HG02852 (cell line): ENCODE data around the gene ZNF264.
"Not testable (repeated sequence)": the region's sequence is repeated elsewhere in the genome, so short reads cannot be mapped to it uniquely, and the experiment has no call there.

Experiments
- ATAC-seq: cut with Tn5 transposase; IDR thresholded peaks from one replicate; pipeline ENCODE4 v1.9.1; 2021; ENCODE audit warnings: mild to moderate bottlenecking, moderate library complexity; ENCODE audit not compliant: unreplicated experiment

ZNF264 gene

GRCh38 chr19:57244513-57244912, 53.2 kb downstream of the ZNF264 start:
- no peak for ATAC-seq

- no peak for ATAC-seq
Measured at GRCh38 chr19:57245066-57245465, 53.8 kb downstream of the ZNF264 start.

- ATAC-seq: no peak
Measured at GRCh38 chr19:57245959-57246358, 54.7 kb downstream of the ZNF264 start.

DNA sequence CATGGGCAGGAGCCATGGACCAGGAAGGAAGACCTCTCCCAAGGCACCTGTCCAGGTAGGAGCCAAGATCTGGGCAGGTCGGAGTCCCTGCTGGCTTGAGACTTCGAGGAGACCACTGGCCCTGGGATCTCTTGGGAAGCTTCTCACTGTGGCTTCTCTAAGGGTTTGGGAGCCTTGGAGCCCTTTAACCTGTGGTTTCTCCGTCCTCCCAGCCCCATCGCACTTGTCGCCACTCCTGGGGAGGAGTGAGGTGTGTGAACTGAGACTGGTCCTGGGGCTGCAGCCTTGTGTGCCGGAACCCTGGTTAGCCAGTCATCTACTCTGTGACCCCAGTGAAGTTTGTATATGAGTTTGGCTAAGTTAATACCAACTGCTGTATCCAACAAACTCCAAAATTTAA, 57.3 kb downstream of the ZNF264 start:
- no peak for ATAC-seq

DNA sequence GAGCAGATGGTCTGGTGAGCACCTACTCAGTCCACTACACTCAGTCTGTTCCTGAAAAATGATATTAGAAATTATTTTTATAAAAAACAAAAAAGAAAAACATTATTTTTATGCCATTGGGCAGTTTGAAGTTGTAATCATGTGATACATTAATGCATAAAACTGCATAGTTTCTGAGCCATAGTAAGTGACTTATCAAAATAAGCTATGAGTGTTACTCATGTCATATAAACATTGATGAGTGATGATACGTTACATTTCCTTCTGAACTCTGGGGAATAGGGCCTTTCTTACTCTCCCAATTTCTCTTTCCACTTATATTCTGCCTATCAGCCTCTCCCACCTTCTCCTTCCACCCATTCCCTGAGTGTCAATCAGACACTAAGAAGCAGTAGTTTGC, 58.0 kb downstream of the ZNF264 start:
- ATAC-seq: no peak

DNA sequence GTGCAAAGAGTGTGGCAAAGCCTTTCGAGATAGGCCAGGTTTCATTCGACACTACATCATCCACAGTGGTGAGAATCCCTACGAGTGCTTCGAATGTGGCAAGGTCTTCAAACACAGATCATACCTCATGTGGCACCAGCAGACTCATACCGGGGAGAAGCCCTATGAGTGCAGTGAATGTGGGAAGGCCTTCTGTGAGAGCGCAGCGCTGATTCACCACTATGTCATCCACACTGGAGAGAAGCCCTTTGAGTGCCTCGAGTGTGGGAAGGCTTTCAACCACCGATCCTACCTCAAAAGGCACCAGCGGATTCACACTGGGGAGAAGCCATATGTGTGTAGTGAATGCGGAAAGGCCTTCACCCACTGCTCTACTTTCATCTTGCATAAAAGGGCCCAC, 62.5 kb downstream of the ZNF264 start:
- not testable (repeated sequence) for ATAC-seq

DNA sequence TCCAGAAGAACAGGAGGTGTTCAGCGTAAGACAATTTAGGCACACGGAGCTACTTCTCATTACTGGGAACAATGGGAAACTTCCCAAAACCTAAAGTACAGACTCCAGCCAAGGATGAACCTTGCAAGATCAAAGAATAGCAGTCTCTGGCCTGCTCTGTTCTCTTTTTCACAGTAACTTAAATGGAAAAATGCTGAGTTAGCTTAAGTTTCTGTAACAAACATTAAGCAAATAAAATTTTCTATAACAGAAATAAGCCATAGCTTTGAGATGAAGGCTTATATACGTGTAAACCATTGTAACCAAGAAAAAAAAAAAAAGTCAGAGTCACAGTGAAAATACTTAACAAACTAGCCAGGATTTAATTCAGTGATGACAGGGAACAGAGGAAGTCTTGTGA, 70.7 kb downstream of the ZNF264 start:
- ATAC-seq: no peak

DNA sequence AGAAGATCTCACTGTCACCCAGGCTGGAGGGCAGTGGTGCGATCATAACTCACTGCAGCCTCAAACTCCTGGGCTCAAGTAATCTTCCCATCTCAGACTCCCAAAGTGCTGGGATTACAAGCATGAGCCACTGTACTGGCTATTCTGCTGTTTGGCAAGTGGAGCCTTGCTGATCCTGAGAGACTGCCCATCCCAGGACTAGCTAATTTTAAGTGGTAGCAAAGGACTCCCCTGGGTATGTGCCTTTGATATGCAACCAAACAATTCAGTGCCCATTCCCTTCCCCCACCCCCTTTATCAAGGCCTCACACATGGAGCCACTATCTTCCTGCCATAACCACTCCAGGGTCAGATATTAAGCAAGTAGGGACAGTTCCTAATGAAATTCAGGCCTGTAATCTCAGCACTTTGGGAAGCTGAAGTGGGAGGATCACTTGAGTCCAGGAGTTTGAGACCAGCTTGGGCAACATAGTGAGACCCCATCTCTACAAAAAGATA, 72.0 kb downstream of the ZNF264 start:
- ATAC-seq: no peak

DNA sequence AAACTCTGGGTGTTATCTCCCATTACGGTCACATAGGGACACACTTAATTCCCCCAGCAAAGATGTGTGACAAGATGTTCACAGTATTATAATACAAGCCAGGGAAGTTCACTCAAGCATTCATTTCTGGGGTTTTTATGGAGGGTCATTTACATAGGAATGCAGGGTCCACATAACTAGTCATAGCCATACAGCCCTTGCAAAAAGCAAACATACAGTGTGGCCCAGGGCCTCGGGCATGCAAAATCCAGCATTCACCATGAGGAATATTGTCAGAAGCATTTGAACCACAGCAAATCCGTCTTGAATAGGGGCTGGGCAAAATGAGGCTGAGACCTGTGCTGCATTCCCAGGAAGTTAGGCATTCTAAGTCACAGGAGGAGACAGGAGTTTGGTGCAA, 76.0 kb downstream of the ZNF264 start:
- ATAC-seq: no peak

DNA sequence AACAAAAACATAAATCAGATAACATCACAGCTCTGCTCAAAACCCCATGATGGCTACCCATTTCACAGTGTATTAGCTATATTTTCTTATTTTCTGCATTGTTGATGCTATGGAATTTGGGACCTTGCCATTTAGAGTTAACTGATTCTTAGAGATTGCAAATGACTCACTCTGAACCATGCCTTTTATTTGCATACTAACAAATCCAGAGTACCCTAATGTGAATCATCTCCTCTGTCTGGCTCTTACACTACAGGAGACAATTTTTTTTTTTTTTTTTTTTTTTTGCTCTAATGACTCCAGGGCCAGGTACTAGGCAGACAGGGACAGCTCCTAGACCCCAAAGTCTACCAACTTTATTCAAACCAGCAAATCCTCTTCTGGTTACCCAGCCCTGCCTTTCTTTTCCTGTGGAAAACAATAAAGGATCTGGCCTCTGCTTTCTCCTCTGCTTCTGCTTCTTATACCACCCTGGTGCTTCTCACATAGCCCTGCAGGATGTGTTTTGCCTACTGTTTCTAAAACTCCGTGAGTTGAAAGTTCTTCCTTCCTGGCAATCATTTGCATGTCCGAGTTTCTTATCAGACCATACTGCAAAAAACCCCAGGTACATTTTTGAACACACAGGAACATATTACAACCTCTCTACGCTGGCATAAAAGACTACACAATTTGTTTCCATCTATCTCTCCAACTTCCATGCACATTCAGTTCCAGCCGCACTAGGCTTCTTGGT, 78.4 kb downstream of the ZNF264 start:
- ATAC-seq: no peak

DNA sequence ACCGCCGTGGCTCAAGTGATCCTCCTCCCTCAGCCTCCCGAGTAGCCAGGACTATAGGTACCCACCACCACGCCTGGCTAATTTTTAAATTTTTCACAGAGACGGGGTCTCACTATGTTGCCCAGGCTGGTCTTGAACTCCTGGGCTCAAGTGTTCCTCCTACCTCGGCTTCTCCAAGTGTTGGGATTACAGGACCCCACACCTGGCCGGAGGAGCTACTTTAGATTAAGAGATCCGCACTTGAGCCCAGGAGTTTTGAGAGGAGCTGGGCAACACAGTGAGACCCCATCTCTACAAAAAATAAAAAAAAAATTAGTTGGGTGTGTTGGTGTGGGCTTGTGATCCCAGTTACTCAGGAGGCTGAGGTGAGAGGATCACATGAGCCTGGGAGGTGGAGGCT, 80.0 kb downstream of the ZNF264 start:
- no peak for ATAC-seq
